ENCODE results near the gene OR1I1. TPM values are rescaled to one million over a fixed set of nuclear protein-coding genes. Genes with fewer than 3 reads are reported as not detected.

Gene OR1I1
- total and polyA plus RNA-seq, 2 of the 4 experiments (the other 2 are of a cell fraction) = not detected

DNA sequence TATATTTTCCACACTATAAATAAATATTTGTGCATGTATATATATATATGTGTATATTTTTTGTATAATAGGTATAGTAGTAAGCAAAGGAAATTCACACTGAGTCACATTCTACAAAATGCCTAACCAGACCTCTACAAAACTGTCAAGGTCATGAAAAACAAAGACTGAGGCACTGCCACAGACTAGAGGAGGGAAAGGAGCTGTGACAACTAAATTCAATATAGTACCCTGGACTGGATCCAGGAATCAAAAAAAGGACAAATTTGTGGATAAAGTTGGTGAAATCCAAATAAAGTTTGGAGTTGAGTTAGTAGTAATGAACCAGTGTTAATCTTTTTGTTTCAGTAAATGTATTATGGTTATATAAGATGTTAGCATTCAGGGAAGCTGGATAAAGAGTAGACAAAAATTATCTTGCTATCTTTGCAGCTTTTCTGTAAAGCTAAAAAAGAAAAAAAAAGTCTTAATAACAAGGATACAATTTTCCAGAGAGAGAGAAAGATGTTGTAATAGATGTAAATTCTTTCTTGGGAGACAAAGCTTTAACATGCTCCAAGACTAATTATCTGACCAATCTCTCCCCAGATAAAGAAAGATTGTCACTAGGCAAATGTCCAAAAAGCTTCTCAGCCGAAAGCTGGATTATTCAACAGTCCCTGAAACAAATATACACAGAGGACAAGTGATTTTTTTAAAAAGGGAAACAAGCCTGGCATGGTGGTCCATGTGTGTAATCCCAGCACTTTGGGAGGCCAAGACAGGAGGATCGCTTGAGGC is 44.3 kb downstream of the OR1I1 start:
- ATAC-seq (ENCODE audit: low read depth) (no peak), DNase-seq (no peak)
- no peak overlapping the region for H2AK9ac ChIP-seq (replicated peaks; ENCODE audit: low read depth, low read length, poor library complexity)
- in situ Hi-C loops (cut with MboI; ENCODE audit: low sequenced_read_pairs) (no loop called here), dilution Hi-C loops (cut with HindIII; ENCODE audit: low sequenced_read_pairs, unreplicated experiment) (no loop called here), intact Hi-C loops (cut with micrococcal nuclease) (no loop called here)
- H3K79me1 ChIP-seq (ENCODE audit: low read depth in 1 of 2, low read length in 2 of 2) = peaks cover 18 to 34% of the 10 kb centered on the region in 2 experiments
- ChIA-PET CTCF (interaction anchor here (0.5 to 1.8 kb wide), 5 partner anchors 10 to 314 kb away, joined by 3 to 5 read pairs (median 3); no protein-coding TSS in a partner anchor), POLR2A (ENCODE audit: unreplicated experiment) (interaction anchor here (0.6 to 1.7 kb wide), 2 partner anchors 10 to 34 kb away, joined by 4 to 5 read pairs; no protein-coding TSS in a partner anchor)
- TF ChIP-seq BHLHE40 (IDR thresholded peaks at IDR 0.05; ENCODE audit: low read depth, low read length) (no peak), MAZ (IDR thresholded peaks at IDR 0.05; ENCODE audit: borderline replicate concordance, low read depth, low read length) (no peak), MAFK (IDR thresholded peaks at IDR 0.05; ENCODE audit: low read depth, low read length) (no peak), RCOR1 (IDR thresholded peaks at IDR 0.05; ENCODE audit: insufficient replicate concordance, low read length) (no peak), FOS (IDR thresholded peaks at IDR 0.05; ENCODE audit: low read depth, low read length) (no peak), CEBPB (IDR thresholded peaks at IDR 0.05; ENCODE audit: low read depth, low read length) (no peak), RFX5 (IDR thresholded peaks at IDR 0.05; ENCODE audit: low read depth, low read length) (no peak), NFE2L2 (IDR thresholded peaks at IDR 0.05; ENCODE audit: low read depth, low read length) (no peak)
- 0 out of 2 replicates have a peak, but pooled peaks cover 3% of the 10 kb centered on the region for H4K20me1 ChIP-seq (ENCODE audit: insufficient read depth, low read length)
- no peaks in the 10 kb centered on the region for H3K27me3 ChIP-seq (ENCODE audit: control insufficient read depth, insufficient read depth, low read length)
- no peak overlapping the region for H3K18ac ChIP-seq (ENCODE audit: low read depth, low read length)
- H3K14ac ChIP-seq (replicated peaks; ENCODE audit: low read depth, low read length) = 0 out of 2 replicates have a peak overlapping the region, but pooled peaks have one; percentile 10
- 0 out of 2 replicates have a peak overlapping the region, but pooled peaks have one; percentile 28 for H2BK120ac ChIP-seq (ENCODE audit: low read depth, low read length)
- H3K4ac ChIP-seq (ENCODE audit: low read depth, low read length) = no peak overlapping the region; the same call in 1 of the 2 replicates
- H2BK5ac ChIP-seq (ENCODE audit: low read depth, low read length, poor library complexity, severe bottlenecking) = peak overlapping the region; percentile 46
- peak overlapping the region; percentile 6; the same call in 1 of the 2 replicates for H4K5ac ChIP-seq (ENCODE audit: low read depth, low read length)
- H3K27ac ChIP-seq (ENCODE audit: insufficient read depth, low read length) = 0 out of 2 replicates have a peak overlapping the region, but pooled peaks have one; percentile 9
- no peak overlapping the region for H2BK20ac ChIP-seq (ENCODE audit: low read depth, low read length)
- H2BK15ac ChIP-seq (ENCODE audit: low read depth, low read length) = no peak overlapping the region
- H3K36me3 ChIP-seq (ENCODE audit: control insufficient read depth, insufficient read depth, low read length) = peaks cover 10% of the 10 kb centered on the region
- BruUV-seq (replicated peaks) = no TSS peak
- H2AK5ac ChIP-seq (ENCODE audit: low read depth, low read length) = no peak overlapping the region
- no CpG with 5 or more reads among the region's 2 CpGs for WGBS, 2 experiments (ENCODE audit: extremely low coverage in 2 of 2, insufficient read length in 1 of 2)
- H3K4me3 ChIP-seq (ENCODE audit: insufficient read depth, low read depth, low read length) = peak overlapping the region; percentile 28; the same call in 1 of the 2 replicates
- no peaks in the 10 kb centered on the region for H3K9me3 ChIP-seq (ENCODE audit: control insufficient read depth, insufficient read depth, low read length)
- H3K4me2 ChIP-seq (ENCODE audit: low read depth, low read length) = peak overlapping the region; percentile 16
- H3K4me1 ChIP-seq (ENCODE audit: control insufficient read depth, insufficient read depth, low read length) = peaks cover 6% of the 10 kb centered on the region
- no peak overlapping the region; the same call in 1 of the 2 replicates for H3K9ac ChIP-seq (ENCODE audit: low read depth, low read length)
- no peak overlapping the region for H4K91ac ChIP-seq (ENCODE audit: insufficient read depth, low read depth, low read length)
- peak overlapping the region; percentile 49 to 72 for H4K8ac ChIP-seq (ENCODE audit: low read depth in 2 of 2, low read length in 2 of 2)
- H3K9me1 ChIP-seq (ENCODE audit: insufficient read depth, low read length) = no peaks in the 10 kb centered on the region
- H3K23ac ChIP-seq (ENCODE audit: low read depth, low read length) = no peak overlapping the region
- peak overlapping the region; percentile 99 for H2AFZ ChIP-seq (replicated peaks; ENCODE audit: low read length, poor library complexity)
- H3K56ac ChIP-seq (ENCODE audit: extremely low read depth, insufficient read depth, low read length) = no peak overlapping the region; the same call in 1 of the 2 replicates

All from IMR-90 (cell line).